GM12892 (cell line): Measurements from ENCODE around the gene GLYAT.

ENCODE experiments used
- POLR2A ChIP-seq: IDR thresholded peaks from 2 replicates; pipeline ENCODE4 v1.6.1; 2011; ENCODE audit warnings: low read depth, low read length, control low read depth
- POLR2AphosphoS5 ChIP-seq: IDR thresholded peaks from 2 replicates; pipeline ENCODE4 v1.6.1; 2011; ENCODE audit warnings: low read depth, low read length, control low read depth
- TAF1 ChIP-seq: IDR thresholded peaks from 2 replicates; pipeline ENCODE4 v1.6.1; 2011; ENCODE audit warnings: low read depth, mild to moderate bottlenecking, control low read depth, low read length, borderline replicate concordance

DNA sequence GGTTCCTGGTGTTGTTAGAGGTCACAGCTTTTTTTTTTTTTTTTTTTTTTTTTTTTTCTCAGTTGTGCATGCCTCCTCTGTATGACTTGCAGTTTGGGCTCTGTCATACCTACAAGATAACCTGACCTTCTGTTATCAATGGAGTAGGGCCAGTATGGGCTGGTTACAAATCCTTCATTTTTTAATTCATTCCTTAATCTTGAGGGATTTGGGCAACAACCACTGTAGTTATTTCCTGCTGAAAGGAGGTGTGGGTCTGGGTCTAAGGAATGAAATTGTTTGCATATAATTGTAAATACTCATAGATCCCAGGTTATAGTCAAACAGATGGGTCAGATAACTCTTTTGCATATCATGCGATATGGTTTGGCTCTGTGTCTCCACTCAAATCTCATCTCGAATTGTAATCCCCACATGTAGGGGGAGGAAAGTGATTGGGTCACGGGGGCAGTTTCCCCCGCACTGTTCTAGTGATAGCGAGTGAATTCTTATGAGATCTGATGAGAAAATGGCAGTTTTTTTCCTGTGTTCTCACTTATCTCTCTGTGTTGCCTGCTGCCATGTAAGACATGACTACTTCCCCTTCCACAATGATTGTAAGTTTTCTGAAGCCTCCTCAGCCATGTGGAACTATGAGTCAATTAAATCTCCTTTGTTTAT is 14.1 kb upstream of the GLYAT start:
- TF ChIP-seq POLR2A (no peak), POLR2AphosphoS5 (no peak), TAF1 (no peak)
